ENCODE measurements around the gene BAD. TPM values are rescaled to one million over a fixed set of nuclear protein-coding genes. Genes with fewer than 3 reads are reported as not detected.

Gene BAD
- total RNA-seq, result 10 to 100 TPM; 57.1 to 71.9 (median 64.4) TPM

DNA sequence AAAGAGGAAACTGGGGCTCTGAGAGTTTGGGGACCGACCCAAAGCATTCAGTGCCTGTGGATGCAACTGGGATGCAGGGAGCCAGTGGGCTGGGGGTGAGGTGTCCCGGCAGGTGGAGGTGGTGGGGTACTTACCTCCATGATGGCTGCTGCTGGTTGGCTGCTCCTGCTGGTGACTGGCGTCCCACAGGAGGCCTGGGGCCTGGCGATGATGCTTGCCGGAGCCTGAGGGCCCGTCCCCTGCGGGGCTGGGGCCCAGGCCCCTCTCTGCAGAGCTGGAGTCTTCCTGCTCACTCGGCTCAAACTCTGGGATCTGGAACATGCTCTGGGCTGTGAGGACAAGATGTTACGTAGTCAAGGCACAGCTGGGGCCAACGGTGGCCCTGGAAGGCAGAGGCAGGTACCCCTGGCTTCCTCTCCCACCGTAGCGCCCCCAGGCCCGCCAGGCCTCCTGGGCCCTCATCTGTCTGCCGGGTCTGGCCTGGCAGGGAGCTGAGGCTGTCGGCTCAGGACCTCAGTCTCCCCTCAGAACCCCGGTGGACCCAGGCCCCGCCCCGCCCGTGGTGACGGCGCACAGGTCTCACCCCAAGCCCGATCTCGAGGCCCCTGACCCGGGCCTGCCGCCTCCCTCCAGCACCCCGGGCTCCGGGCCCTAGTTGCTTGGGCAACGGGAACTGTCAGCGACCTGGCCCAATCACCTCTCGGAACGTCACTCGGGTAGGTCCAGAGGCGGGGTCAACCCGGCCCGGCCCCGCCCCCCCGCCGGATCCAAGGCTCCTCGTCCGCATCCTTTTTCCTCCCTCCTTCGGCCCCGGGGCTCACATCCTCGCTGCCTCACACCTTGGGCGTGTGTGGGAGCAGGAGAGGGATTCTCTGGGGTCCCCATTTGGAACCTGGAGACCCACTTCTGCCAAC is at the start of gene BAD:
BAD (minus strand) TSS at position 618 of the 914 bp plus-strand sequence; CDS start at position 321, 297 bp downstream.
- H3K36me3 ChIP-seq, result peaks cover 6% of the 10 kb centered on the region
- WGBS, result 4% methylated on average over 9 of the region's 44 CpGs
- peak within 1 kb of the TSS; percentile 92 for H3K27ac ChIP-seq
- peaks cover 29% of the 10 kb centered on the region for H3K4me1 ChIP-seq
- TF ChIP-seq POLR2A (IDR thresholded peaks at IDR 0.05) (peak in 1 of 2 donors; percentile 5), EP300 (IDR thresholded peaks at IDR 0.05) (no peak)
- no peaks in the 10 kb centered on the region for H3K9me3 ChIP-seq
- DNase-seq (ENCODE audit: low spot score in 2 of 2), result peak; percentile 97 to 98
- peak within 1 kb of the TSS; percentile 81 for H3K4me3 ChIP-seq
- H3K27me3 ChIP-seq, result no peaks in the 10 kb centered on the region

DNA sequence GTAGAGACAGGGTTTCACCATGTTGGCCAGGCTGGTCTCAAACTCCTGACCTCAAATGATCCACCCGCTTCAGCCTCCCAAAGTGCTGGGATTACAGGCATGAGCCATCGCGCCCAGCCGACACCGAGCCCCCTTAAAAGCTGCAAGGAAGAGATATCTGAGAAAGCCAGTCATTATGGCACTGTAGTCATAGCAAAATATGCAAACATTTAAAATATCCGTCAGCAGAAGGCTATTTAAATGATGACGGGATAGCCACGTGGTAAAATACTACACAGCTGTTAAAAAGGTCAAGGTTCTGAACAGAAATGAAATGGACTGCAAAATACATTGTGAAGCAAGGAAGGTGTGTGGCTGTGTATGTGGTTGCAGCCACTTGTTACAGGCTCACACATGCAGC is 49.1 kb upstream of the BAD start:
- no peak for DNase-seq (ENCODE audit: low spot score in 2 of 2)
- H3K27me3 ChIP-seq, result no peaks in the 10 kb centered on the region
- peaks cover 30% of the 10 kb centered on the region for H3K4me1 ChIP-seq
- no peak overlapping the region for H3K27ac ChIP-seq
- no peaks in the 10 kb centered on the region for H3K36me3 ChIP-seq
- no peak overlapping the region for H3K4me3 ChIP-seq
- WGBS, result 90% methylated on average over 8 of the region's 8 CpGs
- TF ChIP-seq EP300 (IDR thresholded peaks at IDR 0.05) (no peak), POLR2AphosphoS5 (IDR thresholded peaks at IDR 0.05) (no peak), POLR2A (IDR thresholded peaks at IDR 0.05) (no peak)
- TF ChIP-seq, protein P1, sequence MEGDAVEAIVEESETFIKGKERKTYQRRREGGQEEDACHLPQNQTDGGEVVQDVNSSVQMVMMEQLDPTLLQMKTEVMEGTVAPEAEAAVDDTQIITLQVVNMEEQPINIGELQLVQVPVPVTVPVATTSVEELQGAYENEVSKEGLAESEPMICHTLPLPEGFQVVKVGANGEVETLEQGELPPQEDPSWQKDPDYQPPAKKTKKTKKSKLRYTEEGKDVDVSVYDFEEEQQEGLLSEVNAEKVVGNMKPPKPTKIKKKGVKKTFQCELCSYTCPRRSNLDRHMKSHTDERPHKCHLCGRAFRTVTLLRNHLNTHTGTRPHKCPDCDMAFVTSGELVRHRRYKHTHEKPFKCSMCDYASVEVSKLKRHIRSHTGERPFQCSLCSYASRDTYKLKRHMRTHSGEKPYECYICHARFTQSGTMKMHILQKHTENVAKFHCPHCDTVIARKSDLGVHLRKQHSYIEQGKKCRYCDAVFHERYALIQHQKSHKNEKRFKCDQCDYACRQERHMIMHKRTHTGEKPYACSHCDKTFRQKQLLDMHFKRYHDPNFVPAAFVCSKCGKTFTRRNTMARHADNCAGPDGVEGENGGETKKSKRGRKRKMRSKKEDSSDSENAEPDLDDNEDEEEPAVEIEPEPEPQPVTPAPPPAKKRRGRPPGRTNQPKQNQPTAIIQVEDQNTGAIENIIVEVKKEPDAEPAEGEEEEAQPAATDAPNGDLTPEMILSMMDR (IDR thresholded peaks at IDR 0.05), result no peak
- no peaks in the 10 kb centered on the region for H3K9me3 ChIP-seq

DNA sequence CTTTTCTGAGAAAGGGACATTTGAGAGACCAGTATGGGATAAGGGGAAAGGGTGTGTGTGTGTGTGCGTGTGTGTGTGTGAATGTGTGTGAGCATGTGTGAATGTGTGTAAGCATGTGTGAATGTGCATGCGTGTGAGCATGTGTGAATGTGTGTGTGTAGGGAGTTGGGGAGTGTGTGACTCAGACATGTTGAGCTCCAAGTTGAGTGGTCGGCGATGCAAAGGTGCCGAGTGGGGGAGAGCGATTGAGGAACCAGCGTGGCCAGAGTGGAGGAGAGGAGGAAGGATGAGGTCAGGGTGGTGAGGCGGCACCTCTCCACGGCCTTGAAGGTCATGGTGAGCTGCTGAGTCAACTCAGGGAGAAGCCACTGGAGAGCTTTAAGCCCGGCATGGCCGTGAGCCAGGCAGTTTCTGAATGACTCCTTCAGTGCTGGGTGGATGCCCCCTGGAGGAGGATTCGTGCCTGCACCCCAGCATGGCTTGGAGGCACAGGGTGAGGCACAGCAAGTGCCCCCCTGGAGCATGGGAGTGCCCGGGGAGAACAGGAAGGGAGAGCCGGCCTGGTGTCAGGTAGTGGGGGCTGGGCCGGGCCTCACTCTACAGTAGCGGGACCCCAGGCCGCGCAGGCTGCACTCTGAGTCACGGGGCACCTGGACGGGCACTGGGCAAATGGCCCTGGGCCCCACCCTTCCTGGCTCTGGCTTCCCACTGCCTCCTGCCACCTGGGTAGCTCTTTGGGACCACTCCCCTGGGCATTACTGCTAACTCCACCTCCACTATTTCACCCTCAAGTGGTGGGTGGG is 47.3 kb upstream of the BAD start:
- peaks cover 30% of the 10 kb centered on the region for H3K4me1 ChIP-seq
- no peak for DNase-seq (ENCODE audit: low spot score in 2 of 2)
- TF ChIP-seq, protein P1 (IDR thresholded peaks at IDR 0.05), result peak; percentile 33 to 58
- TF ChIP-seq POLR2AphosphoS5 (IDR thresholded peaks at IDR 0.05) (no peak), EP300 (IDR thresholded peaks at IDR 0.05) (no peak)

DNA sequence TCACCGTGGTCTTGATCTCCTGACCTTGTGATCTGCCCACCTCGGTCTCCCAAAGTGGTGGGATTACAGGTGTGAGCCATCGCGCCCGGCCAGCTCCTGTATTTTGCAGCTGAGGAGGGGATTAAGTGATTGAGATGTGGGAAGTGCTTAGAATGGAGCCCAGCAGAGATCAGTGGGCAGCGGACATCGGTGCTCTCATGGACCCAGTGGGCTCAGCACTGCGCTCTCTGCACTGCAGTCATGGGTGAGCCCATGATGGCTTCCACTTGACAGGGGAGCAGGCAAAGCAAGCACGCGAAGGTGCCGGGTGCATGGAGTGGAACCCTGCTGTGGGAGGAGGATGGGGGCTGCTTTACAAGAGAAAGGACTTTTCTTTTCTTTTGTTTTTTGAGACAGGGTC is 46.4 kb upstream of the BAD start:
- Histone ChIP-seq H3K4me1 (peaks cover 30% of the 10 kb centered on the region), H3K36me3 (no peaks in the 10 kb centered on the region), H3K4me3 (no peak overlapping the region), H3K27me3 (no peaks in the 10 kb centered on the region), H3K9me3 (no peaks in the 10 kb centered on the region), H3K27ac (no peak overlapping the region)
- 84% methylated on average over 11 of the region's 11 CpGs for WGBS
- DNase-seq (ENCODE audit: low spot score in 2 of 2), result no peak
- TF ChIP-seq POLR2A (IDR thresholded peaks at IDR 0.05) (no peak), EP300 (IDR thresholded peaks at IDR 0.05) (no peak), POLR2AphosphoS5 (IDR thresholded peaks at IDR 0.05) (no peak)
- TF ChIP-seq, protein P1 (IDR thresholded peaks at IDR 0.05), result no peak

More for the DNA sequence above, 47.3 kb upstream of the BAD start:
- no peaks in the 10 kb centered on the region for H3K27me3 ChIP-seq
- WGBS, result 20% methylated on average over 15 of the region's 20 CpGs
- no peaks in the 10 kb centered on the region for H3K9me3 ChIP-seq
- H3K4me3 ChIP-seq, result no peak overlapping the region
- H3K36me3 ChIP-seq, result no peaks in the 10 kb centered on the region
- no peak overlapping the region for H3K27ac ChIP-seq

DNA sequence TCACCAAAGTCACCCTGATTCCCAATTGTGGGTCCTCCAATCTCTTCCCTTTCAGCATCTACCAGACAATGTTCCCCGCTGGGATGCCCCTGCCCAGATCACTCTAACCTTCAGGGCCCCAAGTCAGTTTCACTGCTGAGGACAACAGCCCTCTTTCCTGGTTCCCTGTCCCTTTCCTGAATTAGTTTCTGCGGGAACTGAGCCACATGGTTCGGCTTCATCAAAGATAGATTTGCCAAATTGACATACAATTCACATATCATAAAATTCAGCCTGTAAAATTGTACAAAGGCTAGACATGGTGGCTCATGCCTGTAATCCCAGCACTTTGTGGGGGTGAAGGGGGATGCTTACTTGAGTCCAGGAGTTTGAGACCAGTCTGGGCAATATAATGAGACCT is 43.5 kb upstream of the BAD start:
- Histone ChIP-seq H3K27ac (no peak overlapping the region), H3K9me3 (no peaks in the 10 kb centered on the region), H3K4me3 (no peak overlapping the region), H3K27me3 (no peaks in the 10 kb centered on the region), H3K36me3 (peaks cover under 1% of the 10 kb centered on the region), H3K4me1 (peaks cover 42% of the 10 kb centered on the region)
- DNase-seq (ENCODE audit: low spot score in 2 of 2), result no peak
- TF ChIP-seq POLR2A (IDR thresholded peaks at IDR 0.05), result no peak
- TF ChIP-seq, protein P1 (IDR thresholded peaks at IDR 0.05), result no peak
- no peak for TF ChIP-seq EP300 (IDR thresholded peaks at IDR 0.05)
- TF ChIP-seq POLR2AphosphoS5 (IDR thresholded peaks at IDR 0.05), result no peak
- 82% methylated on average over 3 of the region's 3 CpGs for WGBS

All from suprapubic skin (tissue), 4 donors.